ENCODE results near the gene AFF3. TPM values are rescaled to one million over a fixed set of nuclear protein-coding genes. Genes with fewer than 3 reads are reported as not detected.

The AFF3 gene
- total and polyA plus RNA-seq, 2 donors (not counting 3 experiments of a cell fraction or from before 2014, with no cell fraction given) = 0.06 to 0.07 TPM

GRCh38 chr2:100064165-100064564 is 78.2 kb downstream of the AFF3 start:
- BruUV-seq (replicated peaks) = no TSS peak
- Histone ChIP-seq H3K9ac (replicated peaks; ENCODE audit: extremely low read depth, insufficient read depth, low read length) (no peak overlapping the region), H3K79me2 (ENCODE audit: control insufficient read depth, insufficient read depth, low read length) (no peaks in the 10 kb centered on the region), H3K9me3 (replicated peaks; ENCODE audit: control insufficient read depth, insufficient read depth, low read length) (no peaks in the 10 kb centered on the region), H3K9me1 (replicated peaks; ENCODE audit: control insufficient read depth, extremely low read depth, insufficient read depth, low read length) (no peaks in the 10 kb centered on the region), H3K4me1 (ENCODE audit: control insufficient read depth, extremely low read depth, insufficient read depth, low read length) (no peaks in the 10 kb centered on the region), H2AFZ (ENCODE audit: low read depth, low read length) (no peak overlapping the region), H3K4me2 (ENCODE audit: insufficient read depth, low read length) (no peak overlapping the region), H3K27ac (ENCODE audit: insufficient read depth, low read depth, low read length) (no peak overlapping the region), H4K20me1 (replicated peaks; ENCODE audit: control insufficient read depth, extremely low read depth, insufficient read depth, low read length) (no peaks in the 10 kb centered on the region), H3K36me3 (ENCODE audit: control insufficient read depth in 2 of 2, extremely low read depth in 1 of 2, insufficient read depth in 2 of 2, low read length in 2 of 2) (no peaks in the 10 kb centered on the region), H3K27me3 (ENCODE audit: control insufficient read depth in 2 of 2, insufficient read depth in 2 of 2, low read length in 2 of 2) (peaks cover 2 to 6% of the 10 kb centered on the region in 2 experiments), H3K4me3 (replicated peaks in 1 of 3; ENCODE audit: insufficient read depth in 1 of 3, low read depth in 1 of 3, low read length in 3 of 3) (no peak overlapping the region)
- DNase-seq (ENCODE audit: low read depth, low spot score) (no peak), FAIRE-seq (no peak)
- intact Hi-C loops (cut with micrococcal nuclease) = no loop called here
- TF ChIP-seq MAX (IDR thresholded peaks at IDR 0.05; ENCODE audit: insufficient read depth, insufficient read length) = no peak
- TF ChIP-seq FOS (IDR thresholded peaks at IDR 0.05; ENCODE audit: borderline replicate concordance, insufficient read depth, low read length) = no peak
- no peak for TF ChIP-seq POLR2AphosphoS5 (IDR thresholded peaks at IDR 0.05; ENCODE audit: insufficient read depth, low read depth, low read length)
- TF ChIP-seq EZH2 (IDR thresholded peaks at IDR 0.05; ENCODE audit: borderline replicate concordance, low read depth, low read length, severe bottlenecking) = no peak
- no peak for TF ChIP-seq MYC (IDR thresholded peaks at IDR 0.05; ENCODE audit: low read depth, low read length)
- TF ChIP-seq JUN (IDR thresholded peaks at IDR 0.05; ENCODE audit: borderline replicate concordance, insufficient read depth, insufficient read length, low read depth) = no peak
- TF ChIP-seq POLR2A (IDR thresholded peaks at IDR 0.05; ENCODE audit: low read depth, low read length) = no peak
- no peak for TF ChIP-seq CTCF (IDR thresholded peaks at IDR 0.05; ENCODE audit: extremely low read depth in 1 of 2, insufficient read depth in 1 of 2, low read depth in 1 of 2, low read length in 2 of 2)
- no peak for TF ChIP-seq GATA2 (IDR thresholded peaks at IDR 0.05; ENCODE audit: insufficient read depth, insufficient read length, low read depth, low read length)
- POLR2A ChIA-PET = no interaction called here
- dilution Hi-C loops (cut with MboI; ENCODE audit: extremely low pct_ligation_motif_present, low sequenced_read_pairs) = no loop called here
- CTCF ChIA-PET = interaction anchor here (2.3 kb wide), 1 partner anchor 245 kb away, joined by 7 read pairs; no protein-coding TSS in a partner anchor
